Raji (cell line): ENCODE measurements around the gene GRM7.

ENCODE experiments used
- POLR2A ChIP-seq: IDR thresholded peaks from 2 replicates; pipeline ENCODE4 v1.6.1; 2011; ENCODE audit warnings: low read depth, low read length, control low read depth; ENCODE audit not compliant: insufficient read depth

Gene GRM7

GRCh38 chr3:7242303-7242635 is 381.4 kb downstream of the GRM7 start:
- no peak for TF ChIP-seq POLR2A

GRCh38 chr3:7249493-7250076 is 388.7 kb downstream of the GRM7 start:
- TF ChIP-seq POLR2A, result no peak

- TF ChIP-seq POLR2A, result no peak
These were observed 393.3 kb downstream of the GRM7 start for GRCh38 chr3:7254251-7254650.

GRCh38 chr3:7260975-7261374 is 400.1 kb downstream of the GRM7 start:
- no peak for TF ChIP-seq POLR2A

- no peak for TF ChIP-seq POLR2A
These were observed 402.7 kb downstream of the GRM7 start for GRCh38 chr3:7263347-7264195.

DNA sequence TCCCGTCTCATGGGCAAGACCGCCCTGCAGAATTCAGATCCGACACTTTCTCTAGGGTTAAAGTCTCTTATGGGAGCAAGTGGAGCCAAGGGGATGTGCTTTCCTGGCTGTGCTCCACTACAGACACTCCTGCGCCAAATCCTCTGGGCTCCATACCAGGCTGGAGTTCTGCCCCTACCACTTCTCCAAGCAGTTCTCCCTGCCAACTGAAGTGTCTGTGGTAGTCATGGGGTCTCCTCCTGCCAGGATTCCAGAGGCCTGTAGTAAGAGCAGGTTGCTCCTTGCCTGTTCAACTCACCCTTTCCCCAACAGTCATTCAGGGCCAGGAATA is 403.2 kb downstream of the GRM7 start:
- TF ChIP-seq POLR2A, result no peak

DNA sequence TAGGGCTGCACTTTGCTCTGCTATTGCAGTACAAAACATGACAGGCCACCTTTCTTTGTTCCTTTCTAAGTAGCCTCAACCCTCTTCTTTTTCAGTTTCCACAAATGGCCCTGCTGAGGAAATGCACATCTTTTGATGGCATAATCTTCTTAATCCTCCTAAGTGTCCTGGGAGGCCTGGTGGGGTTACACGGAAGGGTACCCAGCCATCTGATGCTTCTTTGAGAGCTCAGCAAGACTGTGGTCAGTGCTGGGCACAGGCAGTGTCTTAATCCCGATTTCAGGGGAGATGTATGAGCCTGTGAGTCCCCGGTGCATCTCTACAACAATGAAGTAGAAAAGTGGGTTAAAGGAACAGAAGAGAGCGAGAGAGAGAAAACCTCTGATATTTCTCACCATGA is 404.8 kb downstream of the GRM7 start:
- TF ChIP-seq POLR2A, result no peak

GRCh38 chr3:7266551-7266950 is 405.6 kb downstream of the GRM7 start:
- no peak for TF ChIP-seq POLR2A

DNA sequence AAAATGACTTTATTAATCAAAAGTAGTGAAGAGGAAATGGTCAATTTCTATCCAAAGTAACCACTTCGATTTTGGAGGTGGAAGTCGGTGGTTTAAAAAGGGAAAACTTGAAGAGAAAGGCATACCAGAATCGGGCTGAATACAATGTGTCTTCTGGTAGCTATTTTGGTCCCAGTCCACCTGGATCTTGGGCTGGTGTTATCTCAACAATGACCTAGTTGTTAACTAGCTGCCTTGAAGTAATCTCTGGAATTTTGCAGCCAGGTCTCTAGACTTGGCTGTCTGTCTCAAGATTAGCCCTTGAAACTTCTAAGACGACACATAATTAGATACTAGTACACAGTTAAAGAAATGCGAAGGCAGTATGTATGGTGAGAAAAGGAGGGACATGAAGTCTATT is 409.8 kb downstream of the GRM7 start:
- no peak for TF ChIP-seq POLR2A

- TF ChIP-seq POLR2A, result no peak
These were observed 410.7 kb downstream of the GRM7 start for GRCh38 chr3:7271631-7272030.

GRCh38 chr3:7272203-7272602 is 411.3 kb downstream of the GRM7 start:
- TF ChIP-seq POLR2A, result no peak

- no peak for TF ChIP-seq POLR2A
These were observed 414.5 kb downstream of the GRM7 start for GRCh38 chr3:7275396-7275795.

GRCh38 chr3:7280318-7280717 is 419.4 kb downstream of the GRM7 start:
- no peak for TF ChIP-seq POLR2A

GRCh38 chr3:7282988-7283387 is 422.1 kb downstream of the GRM7 start:
- no peak for TF ChIP-seq POLR2A

DNA sequence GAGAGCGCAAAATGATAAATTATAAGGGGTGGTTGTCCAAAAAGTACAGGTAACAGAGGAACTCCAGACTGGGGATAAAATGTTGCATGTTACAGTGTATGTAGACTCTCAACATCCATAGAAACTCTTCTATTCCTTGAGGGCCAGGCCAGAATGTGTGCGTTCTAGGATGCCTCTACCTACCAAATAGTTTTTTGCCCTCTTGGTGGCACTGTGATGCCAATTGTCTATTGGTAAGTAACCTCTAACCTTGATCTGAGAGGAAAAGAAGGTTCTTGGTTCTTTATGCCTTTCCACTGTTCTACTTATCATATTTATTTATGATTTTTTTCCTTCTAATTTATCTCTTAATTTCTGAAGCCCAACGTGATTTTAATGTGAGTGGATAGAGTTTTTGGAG is 424.6 kb downstream of the GRM7 start:
- TF ChIP-seq POLR2A, result no peak

DNA sequence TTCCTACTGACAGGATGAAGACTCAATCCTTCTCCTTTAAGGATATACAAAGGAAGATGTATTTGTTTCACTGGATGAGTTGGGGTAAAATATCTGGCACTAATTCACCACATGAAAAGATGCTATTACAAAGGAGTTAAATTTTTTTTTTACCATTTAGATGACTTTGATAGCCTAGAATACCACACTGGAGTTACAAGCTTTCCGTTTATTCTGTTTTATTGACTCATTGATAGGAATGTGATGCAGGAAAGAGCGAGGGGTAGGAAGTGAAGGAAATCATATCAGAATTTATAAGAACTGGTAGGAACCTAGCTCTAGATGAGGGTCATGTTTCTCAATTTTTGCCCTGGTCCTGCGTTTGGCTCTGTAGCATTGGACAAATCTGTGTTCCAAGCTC is 427.2 kb downstream of the GRM7 start:
- no peak for TF ChIP-seq POLR2A

DNA sequence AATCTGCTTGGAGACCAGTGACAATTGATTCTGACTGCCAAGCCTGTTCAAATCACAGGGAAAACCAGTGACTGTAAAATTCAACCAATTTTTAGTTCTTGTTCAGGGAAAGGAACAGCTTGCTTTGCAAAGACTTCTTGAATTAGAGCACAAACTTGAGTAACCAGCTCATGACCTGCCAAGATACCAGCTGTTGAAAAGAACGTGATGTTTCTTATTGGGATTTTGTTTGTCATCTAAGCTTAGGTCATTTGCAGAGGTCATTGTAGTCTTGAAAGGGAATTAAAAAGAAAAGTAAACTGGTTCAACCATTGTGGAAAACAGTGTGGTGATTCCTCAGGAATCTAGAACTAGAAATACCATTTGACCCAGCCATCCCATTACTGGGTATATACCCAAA is 428.2 kb downstream of the GRM7 start:
- no peak for TF ChIP-seq POLR2A

- TF ChIP-seq POLR2A, result no peak
These were observed 429.3 kb downstream of the GRM7 start for GRCh38 chr3:7290077-7290825.
